ENCODE results near the gene SLC7A14.

DNA sequence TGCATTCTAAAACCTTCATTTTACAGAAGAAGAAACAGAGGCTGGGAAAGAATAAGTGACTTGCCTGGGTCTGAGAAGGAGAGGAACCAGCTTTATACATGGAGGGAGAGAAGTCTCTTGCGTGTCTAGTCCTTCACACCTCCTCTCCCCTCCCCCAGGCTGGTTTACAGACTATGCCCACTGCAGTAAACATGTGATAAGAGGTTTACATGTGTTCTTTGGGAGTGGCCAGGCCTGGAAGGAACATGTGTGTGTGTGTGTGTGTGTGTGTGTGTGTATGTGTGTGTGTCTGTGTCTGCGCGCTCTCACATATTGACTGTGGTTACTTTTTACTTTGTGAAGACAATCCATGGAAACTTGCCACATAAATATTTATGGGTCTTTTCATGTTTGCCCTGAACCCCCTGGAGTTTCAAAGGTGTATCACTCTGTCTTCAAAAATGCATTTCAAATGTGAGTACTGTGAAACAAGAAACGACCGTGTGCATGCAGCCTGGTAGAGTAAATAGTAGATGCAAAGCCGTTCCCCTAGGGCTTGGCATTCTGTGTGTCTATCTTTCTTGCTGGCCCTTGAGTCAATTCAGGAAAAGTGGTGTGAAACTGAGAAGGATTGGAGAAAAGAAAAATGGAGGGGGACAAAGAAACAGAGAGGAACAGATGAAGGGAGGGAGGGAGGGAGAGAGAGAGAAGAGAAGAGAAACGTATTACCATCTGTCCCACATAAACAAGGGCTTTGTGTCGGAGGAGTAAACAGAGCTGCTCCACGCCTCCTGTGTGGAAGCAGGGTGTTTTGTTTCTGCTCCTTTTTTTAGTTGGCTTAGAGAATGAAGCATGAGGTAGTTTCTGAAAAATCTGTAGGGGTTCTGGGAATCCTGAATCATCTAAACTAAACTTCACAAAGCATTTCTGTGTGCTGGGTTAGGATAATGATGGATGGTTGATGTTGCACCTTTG, 115.5 kb downstream of the SLC7A14 start:
- TF ChIP-seq CTCF (IDR thresholded peaks at IDR 0.05) (no peak), EZH2 (IDR thresholded peaks at IDR 0.05) (no peak)

All from neural progenitor cell (in vitro differentiated cells).